NCI-H128 (cell line): ENCODE results near the gene ZNF845.
"Not testable (repeated sequence)": the region's sequence is repeated elsewhere in the genome, so short reads cannot be mapped to it uniquely, and the experiment has no call there.

Experiments used
- DNase-seq: peaks from one replicate; lab custom pipeline; 2025; ENCODE audit not compliant: unreplicated experiment; lab: John Stamatoyannopoulos, UW

The ZNF845 gene

GRCh38 chr19:53374743-53375142 is 41.2 kb downstream of the ZNF845 start:
- DNase-seq: no peak

DNA sequence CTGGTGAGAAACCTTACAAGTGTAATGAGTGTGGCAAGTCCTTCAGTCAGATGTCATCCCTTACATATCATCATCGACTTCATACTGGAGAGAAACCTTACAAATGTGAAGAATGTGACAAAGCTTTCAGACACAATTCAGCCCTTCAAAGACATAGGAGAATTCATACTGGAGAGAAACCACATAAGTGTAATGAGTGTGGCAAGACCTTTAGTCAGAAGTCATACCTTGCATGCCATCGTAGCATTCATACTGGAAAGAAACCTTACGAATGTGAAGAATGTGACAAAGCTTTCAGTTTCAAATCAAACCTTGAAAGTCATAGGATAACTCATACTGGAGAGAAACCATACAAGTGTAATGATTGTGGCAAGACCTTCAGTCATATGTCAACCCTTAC is 47.8 kb downstream of the ZNF845 start:
- DNase-seq: no peak

DNA sequence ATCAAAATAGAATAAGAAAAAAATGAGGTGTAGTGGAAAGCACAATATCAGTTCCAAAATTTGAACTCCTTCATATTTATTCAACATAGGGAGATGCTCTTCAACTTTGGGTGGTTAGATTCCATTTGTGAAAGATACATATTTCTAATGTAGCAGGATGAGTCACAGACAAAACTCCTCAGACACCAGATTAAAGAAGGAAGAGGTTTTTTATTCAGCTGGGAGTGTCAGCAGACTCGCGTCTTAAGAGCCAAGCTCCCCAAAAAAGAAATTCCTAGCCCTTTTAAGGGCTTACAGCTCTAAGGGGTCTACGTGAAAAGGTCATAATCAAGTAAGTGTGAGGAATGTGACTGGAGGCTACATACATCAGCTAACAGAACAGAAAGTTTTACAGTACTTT is 54.6 kb downstream of the ZNF845 start:
- no peak for DNase-seq

DNA sequence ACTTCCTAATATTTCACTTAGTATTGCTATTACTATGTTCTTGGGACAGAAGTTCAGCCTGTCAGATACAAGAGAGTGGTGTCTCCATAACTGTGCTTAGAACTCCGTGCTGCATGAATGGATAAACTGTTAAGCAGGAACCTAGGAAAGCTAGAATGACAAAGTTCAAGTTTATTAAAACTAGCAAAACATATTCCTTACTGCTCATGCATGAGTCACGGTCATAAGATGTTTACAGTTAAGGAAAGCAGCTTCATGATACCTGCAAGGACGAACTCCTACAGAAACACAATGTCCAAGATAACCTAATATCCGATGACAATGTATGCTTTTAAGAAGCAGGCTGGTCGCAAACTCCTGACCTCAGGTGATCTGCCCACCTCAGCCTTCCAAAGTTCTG is 55.4 kb downstream of the ZNF845 start:
- no peak for DNase-seq

DNA sequence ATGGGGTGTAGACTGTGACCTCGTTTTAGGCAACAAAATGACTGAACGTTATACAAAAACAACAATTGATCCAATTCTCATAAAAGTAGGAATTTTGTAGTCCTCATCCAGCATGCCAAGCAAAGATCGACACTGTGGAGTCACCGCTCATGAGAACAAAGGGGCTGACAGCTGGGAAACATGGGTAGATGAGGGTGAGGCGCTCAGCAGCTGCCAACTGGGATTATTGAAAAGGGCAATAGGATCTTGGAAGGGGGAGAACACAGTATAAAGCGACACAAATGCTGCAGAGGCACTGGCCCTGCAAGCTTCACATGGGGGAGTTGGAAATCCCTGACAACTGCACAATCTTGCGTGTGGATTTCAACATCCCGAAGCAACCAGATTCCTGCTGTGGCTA is 56.0 kb downstream of the ZNF845 start:
- no peak for DNase-seq

DNA sequence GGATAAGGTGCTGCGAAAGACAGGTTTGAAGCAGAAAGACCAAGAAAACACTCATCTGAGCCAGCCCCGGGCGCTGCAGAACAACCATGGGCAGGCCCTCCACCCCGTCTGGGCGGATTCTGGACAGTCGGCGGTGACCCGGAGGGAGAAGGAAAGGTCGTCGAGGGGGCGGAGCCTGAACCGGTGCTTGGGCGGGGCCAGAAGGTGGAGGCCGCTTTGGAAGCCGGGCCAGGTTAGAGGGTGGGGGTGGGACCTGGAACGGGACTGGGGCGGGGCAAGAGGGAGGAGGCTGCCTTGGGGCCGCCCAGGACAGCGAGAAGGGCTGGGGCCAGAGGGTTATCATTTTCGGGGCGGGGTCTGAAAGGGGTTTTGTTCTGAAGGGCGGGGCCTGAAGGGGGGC is 56.4 kb downstream of the ZNF845 start:
- no peak for DNase-seq

- DNase-seq: no peak
These were observed 61.0 kb downstream of the ZNF845 start for GRCh38 chr19:53394522-53394973.

DNA sequence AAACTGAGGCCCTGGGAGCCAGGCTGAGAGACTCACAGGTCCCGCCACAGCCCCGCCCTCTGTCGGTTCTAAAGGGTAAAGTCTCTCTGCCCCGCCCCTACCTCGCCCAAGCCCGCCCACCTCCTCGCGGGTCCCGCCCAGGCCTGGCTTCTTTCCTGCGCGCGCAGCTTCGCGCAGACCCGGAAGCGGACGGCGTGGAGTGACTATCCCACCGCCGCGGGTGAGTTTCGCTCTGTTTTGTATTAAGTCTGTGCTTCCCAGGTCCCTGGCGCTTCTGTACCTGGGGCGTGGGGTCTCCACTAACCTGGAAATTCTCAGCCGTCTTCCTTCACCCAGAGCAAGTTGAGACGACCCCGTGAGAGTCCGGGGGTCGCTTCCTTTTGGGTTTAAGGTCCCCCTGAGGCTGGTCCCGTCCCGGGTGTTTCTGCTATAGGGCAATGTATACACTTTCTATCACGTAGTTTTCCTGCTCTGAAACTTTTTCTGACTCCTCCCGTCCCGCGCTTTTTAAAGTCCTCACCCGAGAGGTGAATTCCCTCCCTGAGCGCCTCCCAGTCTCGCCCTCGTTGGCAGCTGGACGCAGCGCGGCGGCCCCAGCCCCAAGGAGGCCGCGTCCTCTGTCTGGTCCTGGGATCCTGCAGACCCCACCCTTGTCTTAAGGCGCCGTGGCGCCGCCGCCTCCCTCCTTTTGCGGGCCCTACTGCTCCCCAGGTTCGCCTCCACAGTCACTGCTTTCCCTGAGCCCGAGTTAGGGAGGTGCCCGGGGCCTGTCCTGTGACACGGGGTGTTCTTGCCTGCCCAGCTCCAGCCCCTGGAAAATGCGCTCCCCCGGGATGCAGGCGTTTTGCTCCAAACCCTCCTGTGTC is 61.7 kb downstream of the ZNF845 start, which contains the start of gene ZNF765:
Gene ZNF765 (plus strand): TSS at position 176 of the 866 bp plus-strand sequence. CDS start 2,867 bp downstream, outside the sequence.
- DNase-seq: peak; percentile 81

GRCh38 chr19:53395840-53396524 is 62.4 kb downstream of the ZNF845 start:
- DNase-seq: not testable (repeated sequence)

DNA sequence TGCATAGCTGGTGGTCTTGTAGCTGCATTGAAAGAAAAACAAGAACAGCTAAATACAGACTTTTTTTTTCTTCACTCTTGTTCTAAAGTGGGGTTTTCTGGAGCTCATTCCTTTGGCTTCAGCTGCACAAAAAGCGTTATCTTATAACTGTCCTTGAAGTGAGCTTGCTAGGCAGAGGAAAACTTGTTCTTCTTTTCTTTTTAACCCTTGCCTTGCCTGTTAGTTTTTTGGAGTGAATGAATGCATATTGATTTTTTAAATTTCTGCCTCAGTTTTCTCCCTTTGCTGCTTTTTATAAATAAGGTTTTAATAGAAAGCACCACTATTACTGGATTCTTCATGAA is 62.9 kb downstream of the ZNF845 start:
- no peak for DNase-seq

- not testable (repeated sequence) for DNase-seq
These were observed 64.4 kb downstream of the ZNF845 start for GRCh38 chr19:53397918-53398317.
